ENCODE results near the gene ASB5.

ASB5 gene

DNA sequence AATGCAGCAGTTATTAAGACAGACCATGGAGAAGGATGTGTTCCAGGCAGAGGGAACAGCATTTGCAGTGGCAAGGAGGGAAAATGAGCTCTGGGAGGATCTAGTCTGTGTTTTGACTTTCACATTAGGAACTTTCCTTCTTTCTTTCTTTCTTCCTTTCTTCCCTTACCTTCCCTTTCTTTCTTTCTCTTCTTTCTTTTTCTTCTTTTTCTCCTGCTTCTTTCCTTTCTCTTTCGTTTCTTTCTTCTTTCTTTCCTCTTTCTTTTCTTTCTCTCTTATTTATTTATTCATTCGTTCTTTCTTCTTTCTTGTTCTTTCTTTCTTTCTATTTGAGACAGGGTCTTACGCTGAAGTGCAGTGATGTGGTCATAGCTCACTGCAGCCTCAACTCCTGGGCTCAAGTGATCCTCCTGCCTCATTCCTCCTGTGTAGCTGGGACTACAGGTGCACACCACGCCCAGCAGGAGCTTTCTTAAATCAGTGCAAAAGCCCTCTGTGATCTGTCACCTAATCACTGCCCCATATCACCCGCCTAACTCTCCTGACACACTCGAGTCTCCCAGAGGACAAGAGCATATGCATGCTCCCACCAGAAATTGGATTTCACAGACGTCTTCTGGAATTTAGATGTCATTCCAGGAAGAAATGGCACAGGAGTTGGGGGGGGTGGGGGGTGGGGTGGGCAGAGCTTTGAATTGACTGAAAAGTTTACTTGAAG is 58.3 kb downstream of the ASB5 start:
- no peak for DNase-seq

DNA sequence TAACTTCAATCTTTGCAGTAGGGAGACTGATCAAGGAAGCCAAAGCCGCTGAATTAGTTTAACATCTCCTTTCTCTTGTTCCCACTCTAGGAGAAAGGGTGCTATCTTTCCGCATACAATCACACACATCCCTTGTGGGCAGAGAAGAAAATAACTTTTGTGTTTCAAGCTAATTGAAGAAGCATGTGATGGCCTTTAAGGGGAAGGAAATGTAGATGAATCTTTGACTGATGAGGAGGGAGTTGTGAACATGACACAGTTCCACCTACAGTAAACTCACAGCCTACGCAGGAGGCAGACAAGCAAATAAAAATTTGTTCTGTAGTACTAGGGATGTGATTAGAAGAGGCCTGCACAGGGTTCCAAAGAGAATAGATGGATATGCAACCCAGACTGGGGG is 58.9 kb downstream of the ASB5 start:
- no peak for DNase-seq

DNA sequence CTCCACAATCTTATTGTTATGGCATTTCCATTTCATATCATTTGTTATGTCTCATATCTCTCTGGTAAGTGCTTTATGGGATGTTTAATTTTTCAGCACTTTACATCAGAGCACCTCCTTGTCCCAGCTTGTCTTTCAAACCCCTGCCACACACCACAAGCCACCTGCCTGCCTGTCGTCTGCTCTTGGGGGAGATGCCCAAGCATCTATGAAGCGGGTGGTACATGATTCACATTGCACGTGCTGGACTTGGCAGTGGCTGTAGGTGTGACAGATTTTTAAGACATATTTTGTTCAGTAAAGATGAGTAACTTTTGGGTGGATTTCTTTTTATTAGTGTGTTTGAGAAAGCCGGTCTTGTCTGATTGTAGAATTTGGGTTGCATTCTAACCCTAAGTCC is 59.5 kb downstream of the ASB5 start:
- no peak for DNase-seq

DNA sequence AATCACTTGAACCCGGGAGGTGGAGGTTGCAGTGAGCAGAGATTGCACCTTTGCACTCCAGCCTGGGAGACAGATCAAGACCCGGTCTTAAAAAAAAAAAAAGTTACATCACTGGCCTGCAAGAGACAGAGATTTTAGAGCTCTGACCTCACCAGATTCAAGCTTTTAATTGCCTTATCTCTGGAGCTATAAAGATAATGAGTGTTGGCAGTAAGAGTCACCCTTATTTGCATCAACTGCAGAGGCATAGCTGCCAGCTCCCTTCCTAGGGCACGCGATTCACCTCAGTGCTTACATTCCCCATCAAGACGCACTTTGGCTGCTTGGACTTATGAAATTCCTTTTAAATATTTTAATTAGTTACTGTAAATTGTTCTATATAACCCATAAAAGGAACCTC is 61.2 kb downstream of the ASB5 start:
- DNase-seq, result no peak

DNA sequence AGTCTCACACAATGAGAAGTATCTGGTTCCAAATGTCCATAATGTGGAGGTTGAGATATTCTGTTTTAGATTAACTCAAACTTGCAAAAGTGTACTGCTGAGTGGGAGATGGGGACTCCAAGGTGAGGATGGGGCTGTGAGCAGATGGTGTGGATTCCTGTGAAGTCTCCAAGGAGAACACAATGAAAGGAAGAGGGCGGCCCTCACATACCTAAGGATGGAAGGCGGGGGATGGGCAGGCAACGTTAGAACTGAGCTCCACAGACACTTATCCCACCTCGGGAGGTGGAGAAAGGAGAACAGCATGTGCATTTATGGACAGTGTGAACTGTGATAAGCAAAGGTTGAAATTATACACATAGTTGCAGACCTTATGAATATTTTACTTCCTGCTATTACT is 63.7 kb downstream of the ASB5 start:
- no peak for DNase-seq

DNA sequence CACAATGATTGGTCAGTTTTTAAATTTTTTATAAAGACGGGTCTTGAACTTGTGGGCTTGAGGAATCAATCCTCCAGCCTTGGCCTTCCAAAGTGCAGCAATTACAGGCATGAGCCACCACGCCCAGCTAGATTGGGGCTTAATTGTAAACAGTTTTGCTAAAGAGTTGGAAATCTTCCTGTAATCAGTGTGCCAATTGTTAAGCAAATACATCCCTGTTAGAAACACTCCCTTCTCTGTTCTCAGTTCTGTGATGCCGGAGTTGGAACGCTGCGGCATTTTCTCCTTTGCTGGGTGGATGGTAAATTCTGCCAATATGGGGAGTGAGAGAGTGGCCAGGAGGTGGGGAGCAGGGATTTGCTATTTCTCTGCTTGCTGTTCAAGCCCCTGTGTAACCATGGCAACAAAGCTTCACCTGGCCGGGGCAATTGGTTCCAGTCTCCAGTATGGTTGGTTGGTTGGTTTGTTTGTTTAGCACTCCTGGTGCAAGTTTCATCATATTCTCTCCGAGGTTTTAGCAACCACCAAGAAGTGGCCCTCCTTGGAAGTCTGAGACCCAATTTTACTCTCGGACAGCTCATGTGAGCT is 70.6 kb downstream of the ASB5 start:
- no peak for DNase-seq

DNA sequence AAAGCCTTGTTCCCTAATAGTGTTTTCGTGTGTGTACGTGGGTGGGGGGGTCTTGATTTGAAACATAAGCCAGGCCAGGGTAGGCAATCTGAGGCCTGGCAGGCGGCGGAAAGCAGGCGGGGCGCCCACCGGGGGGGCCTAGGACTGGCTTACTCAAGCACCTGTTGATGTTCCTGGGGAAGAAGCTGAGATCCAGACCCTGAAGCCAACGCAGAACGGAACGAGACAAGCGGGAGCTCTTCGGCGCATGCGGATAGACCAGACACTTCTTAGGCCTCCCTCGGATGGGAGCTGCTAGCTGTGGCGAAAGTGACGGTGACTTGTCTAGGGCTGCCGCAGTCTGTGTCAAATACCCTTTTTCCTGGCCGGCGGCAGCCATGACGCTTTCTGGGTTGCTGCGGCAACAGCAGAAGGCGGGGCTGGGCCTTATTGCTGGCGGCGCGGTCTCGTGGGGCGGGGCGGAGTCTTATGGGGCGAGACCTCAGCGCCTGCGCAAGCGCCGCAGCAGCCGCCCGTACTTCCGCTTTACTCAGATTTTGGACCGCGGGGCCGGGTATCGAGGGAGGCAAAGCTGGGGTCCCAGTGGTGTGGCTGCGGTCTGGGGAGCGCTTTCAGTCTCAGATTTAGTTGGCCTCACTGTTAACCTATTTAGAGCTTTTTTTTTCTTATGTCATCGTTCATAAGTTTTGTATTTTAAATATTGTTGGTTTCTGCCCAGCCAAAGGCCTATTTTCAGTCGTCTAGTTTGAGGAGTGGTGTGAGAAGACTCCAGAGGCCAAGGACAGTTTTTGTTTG is 73.6 kb downstream of the ASB5 start, which contains the start of gene SPATA4:
Gene SPATA4 (minus strand): TSS at position 402 of the 795 bp plus-strand sequence. CDS start 23 bp downstream, at position 379.
- peak; percentile 96 for DNase-seq

DNA sequence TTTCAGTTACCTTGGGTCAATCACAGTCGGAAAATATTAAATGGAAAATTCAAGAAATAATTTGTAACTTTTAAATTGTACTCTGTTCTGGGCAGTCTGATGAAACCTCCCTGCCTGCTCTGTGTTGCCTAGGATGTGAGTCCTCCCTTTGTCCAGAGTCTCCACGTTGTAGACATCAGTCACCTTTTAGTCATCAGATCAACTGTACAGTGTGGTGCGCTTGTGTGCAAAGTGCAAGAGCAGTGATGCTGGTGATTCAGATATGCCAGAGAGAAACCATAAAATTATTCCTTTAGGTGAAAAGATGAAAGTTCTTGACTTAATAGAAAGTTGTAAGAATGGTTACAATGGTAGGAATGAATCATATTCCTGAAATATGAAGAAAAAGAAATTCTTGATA is 75.1 kb downstream of the ASB5 start:
- DNase-seq, result no peak

DNA sequence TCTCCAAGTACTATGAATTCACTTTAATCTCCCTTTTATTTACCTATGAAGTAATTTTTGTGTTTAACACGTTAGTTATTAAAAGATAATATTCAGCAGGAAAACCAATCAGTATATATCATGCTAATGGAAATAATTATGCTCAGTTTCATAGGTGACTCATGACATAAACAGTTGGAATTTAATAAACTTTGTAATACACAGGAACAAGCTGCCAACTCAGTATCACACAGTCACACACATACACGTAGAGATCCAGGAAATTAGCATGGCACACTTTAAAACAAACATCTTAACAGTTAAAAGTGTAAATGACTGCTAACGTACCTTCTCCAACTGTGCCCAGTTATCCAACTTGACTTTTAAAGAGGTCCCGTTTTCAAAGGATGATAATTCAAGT is 75.9 kb downstream of the ASB5 start:
- DNase-seq, result no peak

DNA sequence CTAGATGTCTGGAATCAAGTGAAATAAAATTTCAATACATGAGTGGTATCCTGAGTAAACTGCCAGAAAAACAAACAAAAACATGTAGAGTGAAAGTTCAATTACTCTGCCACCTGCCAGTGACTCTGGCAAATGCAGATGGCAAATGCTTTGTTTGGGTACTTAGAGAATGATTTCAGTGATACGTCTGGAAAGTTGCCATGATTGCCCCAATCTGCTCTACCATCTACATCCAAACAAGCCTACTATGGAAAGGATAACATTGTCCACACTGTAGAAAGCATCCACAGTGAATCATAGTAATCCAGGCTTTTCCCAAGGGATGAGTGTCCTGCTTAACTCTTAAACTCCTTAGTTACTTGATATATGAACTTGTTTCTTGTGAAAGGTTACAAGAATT is 77.0 kb downstream of the ASB5 start:
- DNase-seq, result no peak

DNA sequence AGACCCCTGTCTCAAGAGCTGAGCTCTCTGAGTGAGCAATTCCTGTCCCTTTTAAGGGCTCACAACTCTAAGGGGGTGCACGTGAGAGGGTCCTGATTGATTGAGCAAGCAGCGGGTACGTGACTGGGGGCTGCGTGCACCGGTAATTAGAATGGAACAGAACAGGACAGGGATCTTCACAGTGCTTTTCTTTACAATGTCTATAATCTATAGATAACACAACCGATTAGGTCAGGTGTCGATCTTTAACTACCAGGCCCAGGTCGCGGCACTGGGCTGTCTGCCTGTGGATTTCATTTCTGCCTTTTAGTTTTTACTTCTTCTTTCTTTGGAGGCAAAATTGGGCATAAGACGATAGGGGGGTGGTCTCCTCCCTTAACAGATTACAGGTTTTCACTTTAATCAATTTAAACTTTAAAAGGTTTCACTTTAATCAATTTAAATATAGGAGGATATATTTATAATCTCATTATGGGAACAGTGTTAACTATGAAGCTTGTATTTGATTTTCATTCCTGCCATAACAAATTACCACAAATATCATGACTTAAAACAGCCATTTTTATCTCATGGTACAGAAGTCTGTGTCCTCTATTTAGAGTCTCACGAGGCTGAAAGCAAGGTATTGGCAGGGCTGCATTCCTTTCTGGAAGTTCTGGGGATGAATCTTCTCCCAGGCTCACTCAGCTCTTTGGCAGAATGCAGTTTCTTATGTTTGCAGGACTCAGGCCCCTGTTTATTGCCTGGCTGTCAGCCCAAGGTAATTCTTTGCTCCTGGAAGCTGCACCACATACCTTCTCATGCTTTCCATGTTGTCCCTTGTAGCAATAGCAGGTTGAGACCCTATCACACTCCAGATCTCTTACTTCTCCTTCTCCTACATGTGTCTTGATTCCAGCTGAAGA is 78.9 kb downstream of the ASB5 start:
- DNase-seq, result no peak

DNA sequence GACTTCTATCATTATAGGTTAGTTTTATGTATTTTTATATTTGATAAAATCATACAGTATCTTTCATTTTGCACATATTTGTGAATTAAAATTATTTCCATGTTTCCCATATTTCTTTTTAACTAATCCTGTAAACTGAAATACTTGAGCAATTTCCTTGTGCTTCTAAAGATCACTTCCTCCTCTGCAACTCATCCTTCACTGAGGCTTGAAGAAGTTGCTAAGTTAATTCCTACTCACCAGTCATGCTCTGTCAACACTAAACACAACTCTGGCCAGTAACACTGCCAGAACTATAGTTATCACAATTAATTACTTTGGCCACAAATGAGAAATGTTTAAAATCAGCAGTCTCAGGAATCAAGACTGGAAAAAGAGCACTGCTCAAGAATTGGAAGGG is 80.4 kb downstream of the ASB5 start:
- DNase-seq, result no peak

DNA sequence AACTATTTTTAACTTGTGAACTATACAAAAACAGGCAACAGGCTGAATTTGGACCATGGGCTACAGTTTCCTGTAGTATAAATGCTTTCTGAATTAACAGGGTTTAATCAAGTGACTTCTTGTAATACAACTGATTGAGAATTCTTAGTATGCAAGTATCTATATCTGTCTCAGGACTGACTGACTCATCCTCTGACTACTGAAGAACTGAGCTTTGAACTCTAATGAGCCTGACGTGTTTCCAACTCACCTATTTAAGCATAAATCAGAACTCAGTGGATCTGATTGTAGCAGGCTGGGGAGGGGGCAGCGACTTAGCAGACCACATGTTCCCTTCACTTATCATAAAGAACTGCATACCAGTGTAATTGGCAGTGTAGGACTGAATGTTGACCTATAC is 81.4 kb downstream of the ASB5 start:
- DNase-seq, result no peak

DNA sequence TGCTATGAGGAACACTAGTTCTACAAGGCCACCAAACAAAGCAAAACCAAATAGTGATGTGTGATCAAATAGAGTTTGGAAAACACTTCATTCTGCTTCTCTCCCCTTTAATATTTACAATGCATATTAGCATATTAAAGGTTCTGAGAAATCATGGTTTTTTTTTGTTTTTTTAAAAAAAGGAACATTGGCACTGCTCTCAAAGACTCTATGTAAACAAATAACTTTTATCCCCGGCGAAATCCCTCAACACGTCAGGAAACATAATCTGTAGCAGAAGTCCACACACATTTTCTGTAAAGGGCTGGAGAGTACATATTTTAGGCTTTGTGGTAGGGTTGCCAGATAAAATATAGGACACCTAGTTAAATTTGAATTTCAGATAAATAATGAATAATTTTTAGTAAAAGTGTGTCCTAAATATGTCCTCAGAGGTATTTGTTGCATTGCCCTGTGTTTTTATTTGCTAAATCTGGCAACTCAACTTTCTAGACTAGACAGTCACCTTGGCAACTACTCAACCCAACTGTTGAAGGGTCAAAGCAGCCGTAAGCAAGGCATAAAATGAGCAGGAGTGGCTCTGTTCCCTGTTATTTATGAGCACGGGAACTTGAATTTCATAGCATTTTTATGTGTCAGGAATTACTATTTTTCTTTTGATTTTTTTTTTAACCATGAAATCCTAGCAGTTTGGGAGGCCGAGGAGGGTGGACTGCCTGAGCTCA is 82.2 kb downstream of the ASB5 start:
- DNase-seq, result no peak

DNA sequence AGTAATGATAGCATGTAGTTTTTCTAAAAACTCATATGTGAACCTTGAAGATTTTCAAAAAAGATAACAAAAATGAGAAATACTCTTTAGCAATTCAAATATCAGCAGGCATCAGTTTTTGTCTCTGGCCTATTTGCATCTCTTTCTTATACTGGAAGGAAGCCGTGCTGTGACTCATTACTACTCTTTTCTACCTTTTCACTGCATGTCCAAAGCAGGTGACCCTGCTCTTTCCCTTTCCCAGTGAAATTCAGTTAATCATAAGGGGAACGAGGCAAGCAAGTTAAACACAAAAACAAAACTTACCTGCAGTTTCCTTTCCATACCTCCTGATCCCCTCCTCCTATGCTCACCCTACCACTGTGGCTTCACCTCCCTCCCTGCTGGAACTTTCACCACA is 83.0 kb downstream of the ASB5 start:
- DNase-seq, result no peak

DNA sequence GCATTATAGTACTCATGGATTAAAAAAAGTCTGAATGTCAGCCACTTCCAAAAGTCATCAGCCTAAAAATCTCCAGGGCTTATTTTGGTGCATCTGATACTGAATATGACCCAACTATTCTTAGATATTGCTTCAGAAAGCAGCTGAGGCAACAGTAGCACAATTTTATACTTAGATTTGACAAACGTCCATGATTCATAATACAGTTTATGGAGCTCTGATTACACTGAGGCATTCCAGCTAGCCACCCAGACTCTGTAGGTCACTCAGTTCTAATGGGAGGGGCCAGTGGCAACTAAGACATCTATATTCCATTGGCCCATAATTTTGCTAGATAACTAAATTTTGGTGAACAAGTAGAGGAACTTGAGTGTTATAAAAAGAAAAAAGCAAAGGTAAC is 84.0 kb downstream of the ASB5 start:
- DNase-seq, result no peak

Measured in hematopoietic multipotent progenitor cell treated with erythropoietin and hydrocortisone succinate and interleukin-3 and kit ligand, for 4 days (in vitro differentiated cells).